ENCODE measurements around the gene COLEC12.
A peak's percentile ranks its signal among the peaks of the same experiment; 100 is the strongest.

The COLEC12 gene

GRCh38 chr18:473802-474201 is 26.7 kb downstream of the COLEC12 start:
- DNase-seq: no peak

GRCh38 chr18:471716-472115 is 28.8 kb downstream of the COLEC12 start:
- DNase-seq: no peak

DNA sequence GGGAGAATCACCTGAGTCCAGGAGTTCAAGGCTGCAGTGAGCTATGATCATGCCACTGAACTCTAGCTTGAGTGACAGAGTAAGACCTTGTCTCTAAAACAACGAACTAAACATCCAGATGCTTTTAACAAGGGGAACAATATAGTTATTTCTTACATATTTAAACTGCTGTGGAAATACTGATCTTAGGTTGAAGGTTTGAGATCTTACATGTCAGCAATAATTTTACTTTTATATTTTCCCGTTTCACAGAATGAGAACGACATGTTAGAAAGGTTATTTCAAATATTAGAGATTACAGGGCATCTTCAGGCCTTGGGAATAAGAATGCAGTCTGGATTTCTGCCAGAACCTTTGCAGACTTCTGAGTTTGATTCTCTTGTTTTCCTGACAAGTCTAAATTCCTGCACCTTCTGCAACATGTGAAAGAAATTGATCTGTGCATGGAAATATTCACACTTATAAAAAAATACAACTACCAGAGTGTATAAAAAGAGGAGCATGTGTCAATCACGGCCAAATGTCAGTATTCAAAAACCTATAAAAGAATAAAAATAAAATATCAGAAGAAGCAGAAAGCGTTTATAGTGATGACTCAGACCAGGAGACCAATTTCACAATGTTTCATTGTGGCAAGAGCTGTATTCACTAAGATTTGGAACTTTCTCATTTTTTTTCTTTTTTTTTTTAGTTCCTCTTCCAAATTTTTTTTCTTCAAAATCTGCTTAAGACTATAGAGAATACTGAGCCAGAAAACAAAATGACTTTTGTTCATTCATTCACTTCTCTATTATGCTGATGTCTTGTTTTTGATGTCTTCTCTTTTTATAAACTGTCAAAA is 29.6 kb downstream of the COLEC12 start:
- no peak for DNase-seq

- peak; percentile 54 for DNase-seq
These were observed 31.3 kb downstream of the COLEC12 start for GRCh38 chr18:468955-469790.

DNA sequence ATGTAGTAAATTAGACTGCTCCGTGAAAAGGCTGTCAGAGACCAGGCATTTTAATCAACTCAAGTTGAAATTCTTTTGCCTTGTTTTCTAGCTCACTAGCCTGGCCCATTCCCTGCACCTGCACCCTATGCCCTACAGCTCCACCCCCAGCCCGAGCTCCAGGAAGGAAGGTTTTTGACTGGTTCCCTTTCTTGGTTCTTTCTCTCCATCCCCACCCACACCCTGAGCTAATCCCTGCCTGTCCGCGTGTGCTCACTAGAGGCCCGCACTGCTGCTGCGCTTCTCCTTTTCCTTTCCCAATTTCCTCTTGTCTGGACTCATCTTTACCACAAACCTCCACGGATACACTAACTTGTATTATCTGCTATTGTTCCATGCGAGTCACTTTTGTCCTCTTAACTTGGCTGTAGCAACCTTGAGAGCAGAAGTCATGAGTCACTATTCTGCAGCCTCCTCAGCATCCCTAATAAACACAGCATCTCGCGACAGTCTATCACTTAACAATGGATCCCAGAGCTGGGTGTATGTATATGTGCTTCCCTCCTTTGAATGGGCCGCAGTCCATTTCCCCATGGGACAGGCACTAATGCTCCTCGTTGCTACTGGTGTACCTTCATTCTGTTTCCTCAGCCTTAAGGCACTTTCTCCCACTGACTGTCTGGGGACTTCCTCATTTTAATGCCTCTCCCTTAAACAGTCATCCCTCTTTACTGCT is 36.5 kb downstream of the COLEC12 start:
- DNase-seq: no peak

DNA sequence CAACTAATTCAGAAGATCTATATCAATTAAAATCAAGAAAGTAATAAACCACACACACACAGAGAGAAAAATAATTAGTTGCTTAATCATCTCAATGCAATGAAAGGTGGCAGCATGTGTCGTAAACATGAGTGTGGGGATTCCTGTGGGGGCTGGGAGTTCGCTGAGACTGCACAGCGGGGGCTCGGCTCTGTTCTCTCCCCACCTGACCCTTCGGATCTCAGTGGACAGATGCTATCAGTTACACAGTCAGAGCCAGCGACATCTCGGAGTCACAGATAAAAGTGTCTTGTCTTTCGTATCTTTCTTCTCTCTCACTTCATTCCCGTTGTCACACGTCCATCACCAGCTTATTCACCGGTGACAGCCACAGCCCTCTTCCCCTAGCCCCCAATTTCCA is 37.1 kb downstream of the COLEC12 start:
- DNase-seq: peak; percentile 19

GRCh38 chr18:461762-462161 is 38.7 kb downstream of the COLEC12 start:
- DNase-seq: no peak

DNA sequence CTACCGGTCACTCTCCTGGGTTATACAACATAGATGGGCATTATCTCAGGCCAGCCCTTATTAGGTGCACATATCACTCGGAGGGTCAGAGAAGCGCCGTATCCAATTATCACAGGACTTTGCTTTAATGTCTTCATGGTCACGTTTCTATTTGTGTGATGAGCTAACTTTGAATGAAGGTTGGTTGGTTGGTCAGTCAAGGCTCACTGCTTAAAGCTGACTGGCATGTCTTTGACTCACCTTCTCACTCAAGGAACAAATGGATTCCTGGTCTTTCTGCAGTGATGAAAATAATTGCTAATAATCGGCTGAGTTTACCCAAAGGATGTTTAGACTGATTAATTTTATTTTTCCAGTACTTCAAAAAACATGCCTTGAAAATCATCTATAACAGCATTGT is 39.7 kb downstream of the COLEC12 start:
- DNase-seq: no peak

DNA sequence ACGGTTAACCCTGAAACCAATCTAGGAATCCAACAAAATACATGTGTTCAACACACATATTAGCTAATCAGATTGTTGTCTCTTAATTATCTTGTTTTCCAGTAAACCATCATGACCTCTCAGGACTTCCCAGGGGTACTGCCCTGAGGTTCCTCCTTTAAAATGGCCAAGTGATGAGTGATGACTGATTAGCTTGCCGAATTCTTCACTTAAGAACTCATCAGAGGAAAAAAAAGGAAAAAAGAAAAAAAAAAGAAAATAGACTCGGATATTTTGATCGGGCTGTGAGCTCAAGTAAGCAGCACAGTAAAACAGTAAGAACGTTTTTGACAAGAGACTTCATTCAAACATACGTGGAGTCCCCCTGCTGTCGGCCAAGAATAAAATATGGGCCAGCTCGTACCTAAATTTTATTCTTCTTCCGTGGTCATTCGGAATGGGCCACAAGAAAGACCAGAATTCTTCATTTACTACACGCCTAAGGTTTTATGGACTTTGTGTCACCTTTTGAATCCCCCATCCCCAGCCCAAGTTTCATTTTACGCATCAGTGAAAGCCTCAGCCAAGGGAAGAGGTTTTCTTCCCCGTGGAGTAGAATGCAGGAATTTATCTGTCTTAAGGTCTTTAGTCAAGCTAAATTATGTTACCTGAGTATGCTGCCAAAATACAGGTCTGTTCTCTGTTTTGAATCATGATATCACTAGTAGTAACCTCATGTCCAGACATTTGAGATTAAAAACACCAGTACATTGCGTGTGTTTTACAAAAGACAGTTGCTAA is 40.5 kb downstream of the COLEC12 start:
- no peak for DNase-seq

GRCh38 chr18:457521-458412 is 42.7 kb downstream of the COLEC12 start:
- DNase-seq: no peak

- DNase-seq: peak; percentile 86
These were observed 43.4 kb downstream of the COLEC12 start for GRCh38 chr18:457140-457519.

DNA sequence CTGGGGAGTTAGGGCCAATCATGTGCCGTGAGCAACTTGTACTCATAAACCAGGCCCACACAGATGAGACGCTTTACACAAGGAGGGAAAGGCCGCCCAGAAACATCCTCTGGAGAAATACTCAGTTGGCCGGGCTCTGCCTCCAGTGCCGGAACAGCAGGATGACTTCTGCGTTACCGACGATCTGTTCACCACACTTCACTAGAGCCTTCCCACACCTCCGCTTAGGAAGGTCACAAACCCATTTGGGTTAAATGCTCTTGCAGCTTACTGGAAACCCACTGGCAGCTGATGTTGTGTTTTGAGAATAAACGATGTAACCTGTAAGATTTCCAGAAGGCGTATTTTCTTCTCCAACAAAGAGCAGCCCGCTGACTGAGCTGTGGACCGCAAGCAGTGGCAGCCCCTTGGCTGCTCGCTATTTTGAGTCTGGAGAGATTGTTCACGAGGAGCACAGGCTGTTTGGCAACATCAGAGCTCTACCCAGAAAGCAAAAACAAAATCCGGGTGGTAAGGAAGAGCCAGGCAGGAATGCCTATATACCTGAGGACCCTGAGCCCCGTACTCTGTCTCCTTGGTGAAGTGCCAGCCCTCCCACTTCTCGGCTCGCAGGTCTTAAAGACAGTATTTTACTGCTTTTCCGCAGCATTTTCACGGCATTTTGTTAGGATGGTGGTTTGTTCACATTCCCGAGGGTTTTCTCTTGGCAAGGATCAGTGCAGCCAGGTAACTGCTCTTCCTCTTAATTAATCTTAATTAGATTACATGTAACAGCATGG is 44.0 kb downstream of the COLEC12 start:
- peak; percentile 87 for DNase-seq

- no peak for DNase-seq
These were observed 47.1 kb downstream of the COLEC12 start for GRCh38 chr18:453400-453799.

- no peak for DNase-seq
These were observed 47.7 kb downstream of the COLEC12 start for GRCh38 chr18:452816-453215.

DNA sequence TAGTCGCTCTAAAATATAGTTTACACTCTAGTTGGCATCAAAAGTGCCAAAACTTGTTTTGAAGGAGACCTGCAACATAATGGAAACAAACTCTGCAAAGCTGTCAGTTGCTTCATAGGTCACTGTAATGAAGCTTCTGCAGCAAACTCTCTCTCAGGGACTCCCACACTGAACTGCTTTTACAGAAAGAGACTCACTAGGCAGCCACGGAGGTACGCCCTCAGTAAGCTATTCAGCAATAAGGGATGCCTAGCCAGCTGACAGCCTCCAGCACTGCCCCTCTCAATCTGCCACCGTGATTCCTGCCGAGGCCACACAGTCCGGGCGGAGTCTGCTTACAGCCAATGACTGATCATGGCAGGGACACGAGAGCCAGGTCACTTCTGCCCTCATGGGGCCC is 51.1 kb downstream of the COLEC12 start:
- DNase-seq: no peak

- no peak for DNase-seq
These were observed 52.2 kb downstream of the COLEC12 start for GRCh38 chr18:448116-448790.

DNA sequence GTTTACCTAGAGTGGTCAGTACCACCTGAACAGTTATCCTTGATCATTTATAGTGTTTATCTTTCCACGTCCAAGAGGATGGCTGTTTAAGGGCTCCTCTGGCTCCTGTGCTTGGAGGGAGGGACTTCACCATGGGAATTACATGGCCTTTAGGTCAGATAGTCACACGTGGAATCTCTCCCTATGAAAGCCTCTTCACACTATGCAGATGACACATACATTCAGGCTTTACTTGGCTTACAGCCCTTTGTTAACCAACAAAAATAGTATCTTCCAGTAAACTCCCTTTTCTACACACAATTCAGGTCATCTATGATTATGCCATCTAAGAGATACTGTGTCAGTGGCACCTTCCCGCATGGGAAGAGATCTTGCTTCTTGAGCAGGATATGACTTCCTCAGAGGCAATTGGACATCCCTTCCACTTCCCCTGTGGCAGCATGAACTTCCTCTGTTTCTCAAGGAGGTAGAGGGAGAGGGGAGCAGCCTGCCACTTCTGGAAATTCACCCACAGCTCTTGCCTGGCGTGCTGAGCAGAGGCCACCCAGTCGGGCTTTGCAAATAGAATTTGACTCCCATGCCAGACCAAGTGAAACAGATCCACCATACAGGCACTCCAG is 53.5 kb downstream of the COLEC12 start:
- no peak for DNase-seq

DNA sequence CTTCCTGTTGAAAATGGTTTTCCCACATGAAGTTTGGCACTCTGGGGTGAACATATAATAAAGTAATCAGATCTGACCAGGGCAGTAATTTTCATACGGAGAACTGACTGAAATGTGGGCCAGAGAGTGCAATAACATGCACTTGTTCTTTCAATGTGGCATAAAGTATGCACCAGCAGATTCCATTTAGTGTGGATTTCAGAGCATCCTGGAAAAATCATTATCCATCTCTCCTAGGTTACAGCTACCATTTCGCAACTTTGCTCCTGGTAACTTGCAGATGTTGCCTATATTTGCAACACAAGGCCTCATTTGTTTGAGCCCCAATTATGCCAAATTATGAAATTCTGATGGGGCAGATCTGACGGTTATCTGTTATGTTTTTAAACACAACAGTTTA is 55.4 kb downstream of the COLEC12 start:
- DNase-seq: no peak

DNA sequence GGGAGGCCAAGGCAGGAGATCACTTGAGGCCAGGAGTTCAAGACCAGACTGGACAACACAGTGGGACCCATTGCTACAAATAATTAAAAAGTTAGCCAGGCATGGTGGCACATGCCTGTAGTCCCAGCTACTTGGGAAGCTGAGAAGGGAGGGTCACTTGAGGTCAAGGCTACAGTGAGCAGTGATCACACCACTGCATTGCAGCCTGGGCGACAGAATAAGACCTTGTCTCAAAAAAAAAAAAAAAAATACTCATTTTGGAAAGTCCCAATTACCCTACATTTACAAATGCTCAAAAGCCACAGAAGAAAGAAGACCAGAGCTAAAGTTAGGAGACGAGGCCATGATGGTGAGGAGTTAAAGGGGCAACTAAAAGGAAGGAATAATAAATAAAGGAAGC is 61.9 kb downstream of the COLEC12 start:
- no peak for DNase-seq

DNA sequence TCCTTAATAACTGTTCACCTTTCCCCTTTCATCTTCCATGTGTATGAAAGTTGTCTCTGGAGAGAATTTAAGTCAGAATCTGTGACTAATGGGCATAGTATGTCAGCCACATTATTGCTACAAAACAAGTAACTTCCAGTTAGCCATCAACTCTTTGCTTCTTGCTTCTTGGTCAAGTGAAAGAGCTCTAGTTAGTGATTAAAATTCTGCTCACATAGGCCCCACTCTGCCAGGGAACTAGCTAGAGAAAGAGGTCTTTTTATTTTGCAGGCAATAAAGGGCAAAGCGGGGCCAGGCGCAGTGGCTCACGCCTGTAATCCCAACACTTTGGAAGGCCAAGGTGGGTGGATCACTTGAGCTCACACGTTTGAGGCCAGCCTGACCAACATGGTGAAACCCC is 64.6 kb downstream of the COLEC12 start:
- DNase-seq: no peak
